ENCODE measurements around the gene SDSL. TPM values are rescaled to one million over a fixed set of nuclear protein-coding genes. Genes with fewer than 3 reads are reported as not detected.

SDSL gene
- total RNA-seq, 1 donor from 2014 or later: 12.8 TPM

DNA sequence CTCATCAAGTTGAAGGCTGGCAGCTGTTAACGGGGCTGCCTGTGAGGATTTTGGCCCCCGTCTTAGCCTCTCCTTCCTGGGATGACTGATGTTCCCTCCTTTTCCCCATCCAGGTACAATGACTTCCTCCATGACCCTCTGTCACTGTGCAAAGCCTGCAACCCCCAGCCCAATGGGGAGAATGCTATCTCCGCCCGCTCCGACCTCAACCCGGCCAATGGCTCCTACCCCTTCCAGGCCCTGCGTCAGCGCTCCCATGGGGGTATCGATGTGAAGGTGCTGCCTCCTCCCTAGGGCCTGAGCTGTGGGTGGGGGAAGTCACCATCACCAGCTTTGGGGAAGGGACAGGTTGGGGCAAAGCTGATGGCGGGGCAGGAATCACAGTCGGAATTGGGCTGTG, 34.5 kb upstream of the SDSL start:
- Histone ChIP-seq H3K4me1 (no peaks in the 10 kb centered on the region), H3K36me3 (peaks cover 58% of the 10 kb centered on the region)
- DNase-seq: no peak

GRCh38 chr12:113388351-113388750, 33.8 kb upstream of the SDSL start:
- Histone ChIP-seq H3K27ac (no peak overlapping the region), H3K36me3 (peaks cover 58% of the 10 kb centered on the region), H3K27me3 (ENCODE audit: low read depth) (no peaks in the 10 kb centered on the region), H3K4me1 (no peaks in the 10 kb centered on the region), H3K9me3 (no peaks in the 10 kb centered on the region), H3K4me3 (no peak overlapping the region)
- no peak for ATAC-seq
- no peak for DNase-seq
- intact Hi-C loops (cut with DNase I): no loop called here
- no peak for TF ChIP-seq CTCF (IDR thresholded peaks at IDR 0.05)

More for the DNA sequence above, 34.5 kb upstream of the SDSL start:
- Histone ChIP-seq H3K4me3 (no peak overlapping the region), H3K9me3 (no peaks in the 10 kb centered on the region), H3K27ac (no peak overlapping the region), H3K27me3 (ENCODE audit: low read depth) (no peaks in the 10 kb centered on the region)
- no peak for TF ChIP-seq CTCF (IDR thresholded peaks at IDR 0.05)
- no peak for ATAC-seq
- intact Hi-C loops (cut with DNase I): no loop called here

DNA sequence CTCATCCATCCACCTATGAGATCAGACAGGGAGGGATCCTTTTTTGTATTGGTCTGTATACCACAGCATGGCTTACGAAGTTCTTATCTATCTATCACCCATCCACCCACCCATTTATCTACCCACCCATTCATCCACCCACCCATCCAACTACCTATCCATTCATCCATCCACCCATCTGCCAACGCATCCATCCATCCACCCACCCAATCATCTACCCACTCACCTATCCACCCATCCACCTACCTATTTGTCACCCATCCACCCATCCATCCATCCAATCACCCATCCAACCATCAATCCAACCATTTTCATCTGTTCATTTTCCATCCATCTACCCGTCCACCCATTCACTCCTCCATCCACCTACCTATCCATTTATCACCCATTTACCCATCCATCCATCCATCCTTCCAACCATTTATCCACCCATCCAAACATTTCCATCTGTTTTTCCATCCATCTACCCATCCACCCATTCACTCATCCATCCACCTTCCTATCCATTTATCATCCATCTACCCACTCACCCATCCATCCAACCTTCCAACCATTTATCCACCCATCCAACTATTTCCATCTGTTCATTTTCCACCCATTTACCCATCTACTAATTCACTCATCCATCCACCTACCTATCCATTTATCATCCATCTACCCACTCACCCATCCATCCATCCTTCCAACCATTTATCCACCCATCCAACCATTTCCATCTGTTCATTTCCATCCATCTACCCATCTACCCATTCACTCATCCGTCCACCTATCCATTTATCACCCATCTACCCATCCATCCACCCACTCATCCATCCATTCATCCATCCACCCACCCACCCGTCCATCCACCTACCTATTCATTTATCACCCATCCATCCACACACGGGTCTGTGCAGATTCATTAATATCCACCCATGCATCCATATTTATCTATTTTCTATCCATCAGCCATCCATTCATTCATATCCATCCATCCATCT, 31.8 kb upstream of the SDSL start:
- intact Hi-C loops (cut with DNase I): no loop called here

GRCh38 chr12:113391145-113391544, 31.0 kb upstream of the SDSL start:
- H3K27me3 ChIP-seq (ENCODE audit: low read depth): no peaks in the 10 kb centered on the region
- ATAC-seq: no peak
- no peak for DNase-seq
- H3K27ac ChIP-seq: no peak overlapping the region
- intact Hi-C loops (cut with DNase I): no loop called here
- H3K9me3 ChIP-seq: no peaks in the 10 kb centered on the region
- no peaks in the 10 kb centered on the region for H3K4me1 ChIP-seq
- no peak overlapping the region for H3K4me3 ChIP-seq
- H3K36me3 ChIP-seq: peaks cover 35% of the 10 kb centered on the region
- no peak for TF ChIP-seq CTCF (IDR thresholded peaks at IDR 0.05)

More for the DNA sequence above, 31.8 kb upstream of the SDSL start:
- H3K4me3 ChIP-seq: no peak overlapping the region
- H3K9me3 ChIP-seq: no peaks in the 10 kb centered on the region
- TF ChIP-seq CTCF (IDR thresholded peaks at IDR 0.05): no peak
- H3K4me1 ChIP-seq: no peaks in the 10 kb centered on the region
- no peak for ATAC-seq
- no peaks in the 10 kb centered on the region for H3K27me3 ChIP-seq (ENCODE audit: low read depth)
- H3K36me3 ChIP-seq: peaks cover 40% of the 10 kb centered on the region
- DNase-seq: no peak
- H3K27ac ChIP-seq: no peak overlapping the region

DNA sequence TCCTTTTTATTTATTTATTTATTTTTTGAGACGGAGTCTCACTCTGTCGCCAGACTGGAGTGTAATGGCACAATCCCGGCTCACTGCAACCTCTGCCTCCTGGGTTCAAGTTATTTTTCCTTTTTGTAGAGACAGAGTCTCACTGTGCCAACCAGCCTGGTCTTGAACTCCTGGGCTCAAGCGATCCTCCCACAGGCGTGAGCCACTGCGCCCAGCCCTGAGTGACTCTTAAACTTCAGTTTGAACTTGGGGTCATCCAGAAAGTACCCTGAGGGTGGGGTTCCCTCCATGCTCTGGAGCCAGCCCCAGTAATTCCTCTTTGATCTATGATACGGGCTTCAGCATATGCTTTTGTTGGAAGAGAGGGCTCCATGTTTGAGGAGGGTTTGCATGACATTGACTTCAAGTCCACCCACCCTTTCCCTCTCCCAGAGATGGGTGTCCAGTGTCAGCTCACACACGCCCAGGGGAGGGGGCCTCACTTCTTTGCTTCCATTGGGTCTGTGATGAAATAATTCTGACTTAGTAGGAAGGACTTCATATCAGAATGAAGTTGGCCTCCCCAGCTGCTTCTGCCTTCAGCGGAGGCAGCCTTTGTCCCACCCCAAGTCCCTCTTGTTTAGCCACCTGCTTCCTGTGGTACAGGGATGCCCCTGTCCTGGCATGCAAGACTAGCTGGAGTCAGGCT, 30.4 kb upstream of the SDSL start:
- Histone ChIP-seq H3K27me3 (ENCODE audit: low read depth) (no peaks in the 10 kb centered on the region), H3K36me3 (peaks cover 31% of the 10 kb centered on the region), H3K9me3 (no peaks in the 10 kb centered on the region), H3K4me3 (no peak overlapping the region), H3K27ac (no peak overlapping the region), H3K4me1 (no peaks in the 10 kb centered on the region)
- no peak for ATAC-seq
- TF ChIP-seq CTCF (IDR thresholded peaks at IDR 0.05): no peak
- intact Hi-C loops (cut with DNase I): no loop called here
- no peak for DNase-seq

Measured in lower lobe of right lung (tissue), 2 donors.